IMR-90 (cell line): Measurements from ENCODE around the gene ADD3.

ENCODE experiments used
- CEBPB ChIP-seq: IDR thresholded peaks from 2 replicates; pipeline ENCODE4 v1.6.1; 2012; ENCODE audit warnings: low read depth, low read length, improper control_type of control experiment
- CHD1 ChIP-seq: IDR thresholded peaks from 2 replicates; pipeline ENCODE4 v1.6.1; 2012; ENCODE audit warnings: low read depth, low read length, improper control_type of control experiment
- MAFK ChIP-seq: IDR thresholded peaks from 2 replicates; pipeline ENCODE4 v1.6.1; 2012; ENCODE audit warnings: low read depth, low read length, improper control_type of control experiment
- MAZ ChIP-seq: IDR thresholded peaks from 2 replicates; pipeline ENCODE4 v1.6.1; 2012; ENCODE audit warnings: low read depth, mild to moderate bottlenecking, low read length, improper control_type of control experiment, moderate library complexity, borderline replicate concordance
- MXI1 ChIP-seq: IDR thresholded peaks from 2 replicates; pipeline ENCODE4 v1.6.1; 2012; ENCODE audit warnings: low read depth, mild to moderate bottlenecking, low read length, moderate library complexity, borderline replicate concordance
- NFE2L2 ChIP-seq: fragments of 150-350 bp; IDR thresholded peaks from 2 replicates; pipeline ENCODE4 v1.6.1; 2016; ENCODE audit warnings: low read depth, mild to moderate bottlenecking, low read length
- POLR2A ChIP-seq: IDR thresholded peaks from 2 replicates; pipeline ENCODE4 v1.6.1; 2012; ENCODE audit warnings: mild to moderate bottlenecking, low read depth, low read length
- RAD21 ChIP-seq: IDR thresholded peaks from 2 replicates; pipeline ENCODE4 v1.6.1; 2012; ENCODE audit warnings: low read length, improper control_type of control experiment
- RFX5 ChIP-seq: IDR thresholded peaks from 2 replicates; pipeline ENCODE4 v1.8.0; 2012; ENCODE audit warnings: low read depth, mild to moderate bottlenecking, low read length, moderate library complexity
- TF ChIP-seq, protein P1 (sequence below): conservative IDR thresholded peaks from 2 replicates; pipeline ENCODE4 v1.5.1; 2012; ENCODE audit warnings: mild to moderate bottlenecking, low read depth, low read length, improper control_type of control experiment
- TF ChIP-seq, protein P2 (sequence below): fragments of 150-350 bp; IDR thresholded peaks from 2 replicates; pipeline ENCODE4 v1.6.1; 2016; ENCODE audit warnings: low read depth, mild to moderate bottlenecking, low read length, moderate library complexity, borderline replicate concordance
- TF ChIP-seq, protein P3 (sequence below): fragments of 150-350 bp; IDR thresholded peaks from 2 replicates; pipeline ENCODE4 v1.6.1; 2017; ENCODE audit warnings: mild to moderate bottlenecking, antibody characterized with exemption, low read length, low read depth

DNA sequence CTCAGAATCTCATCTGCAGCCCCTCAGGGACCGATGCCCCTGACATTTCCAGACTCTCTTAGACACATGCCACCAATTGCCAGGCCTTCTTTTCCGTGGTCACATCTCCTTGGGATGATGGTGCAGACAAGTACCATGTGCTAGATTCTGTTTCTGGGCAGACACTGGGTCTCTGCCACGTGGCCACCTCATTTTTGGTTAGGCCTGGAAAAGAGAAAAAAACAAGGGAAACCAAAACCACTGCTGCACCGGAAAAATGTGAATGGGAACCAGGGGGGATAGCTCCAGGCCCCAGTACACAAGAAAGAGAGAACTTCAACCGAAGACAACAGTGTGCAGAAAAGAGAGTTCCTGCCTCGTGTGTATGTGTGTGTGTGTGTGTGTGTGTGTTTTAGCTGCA is 176.6 kb downstream of the ADD3 start:
- TF ChIP-seq CEBPB (no peak), MXI1 (no peak), POLR2A (no peak), MAFK (no peak), RAD21 (no peak), MAZ (no peak), NFE2L2 (no peak), RFX5 (no peak), CHD1 (no peak)
- TF ChIP-seq, protein P1, sequence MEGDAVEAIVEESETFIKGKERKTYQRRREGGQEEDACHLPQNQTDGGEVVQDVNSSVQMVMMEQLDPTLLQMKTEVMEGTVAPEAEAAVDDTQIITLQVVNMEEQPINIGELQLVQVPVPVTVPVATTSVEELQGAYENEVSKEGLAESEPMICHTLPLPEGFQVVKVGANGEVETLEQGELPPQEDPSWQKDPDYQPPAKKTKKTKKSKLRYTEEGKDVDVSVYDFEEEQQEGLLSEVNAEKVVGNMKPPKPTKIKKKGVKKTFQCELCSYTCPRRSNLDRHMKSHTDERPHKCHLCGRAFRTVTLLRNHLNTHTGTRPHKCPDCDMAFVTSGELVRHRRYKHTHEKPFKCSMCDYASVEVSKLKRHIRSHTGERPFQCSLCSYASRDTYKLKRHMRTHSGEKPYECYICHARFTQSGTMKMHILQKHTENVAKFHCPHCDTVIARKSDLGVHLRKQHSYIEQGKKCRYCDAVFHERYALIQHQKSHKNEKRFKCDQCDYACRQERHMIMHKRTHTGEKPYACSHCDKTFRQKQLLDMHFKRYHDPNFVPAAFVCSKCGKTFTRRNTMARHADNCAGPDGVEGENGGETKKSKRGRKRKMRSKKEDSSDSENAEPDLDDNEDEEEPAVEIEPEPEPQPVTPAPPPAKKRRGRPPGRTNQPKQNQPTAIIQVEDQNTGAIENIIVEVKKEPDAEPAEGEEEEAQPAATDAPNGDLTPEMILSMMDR, result no peak
- TF ChIP-seq, protein P2, sequence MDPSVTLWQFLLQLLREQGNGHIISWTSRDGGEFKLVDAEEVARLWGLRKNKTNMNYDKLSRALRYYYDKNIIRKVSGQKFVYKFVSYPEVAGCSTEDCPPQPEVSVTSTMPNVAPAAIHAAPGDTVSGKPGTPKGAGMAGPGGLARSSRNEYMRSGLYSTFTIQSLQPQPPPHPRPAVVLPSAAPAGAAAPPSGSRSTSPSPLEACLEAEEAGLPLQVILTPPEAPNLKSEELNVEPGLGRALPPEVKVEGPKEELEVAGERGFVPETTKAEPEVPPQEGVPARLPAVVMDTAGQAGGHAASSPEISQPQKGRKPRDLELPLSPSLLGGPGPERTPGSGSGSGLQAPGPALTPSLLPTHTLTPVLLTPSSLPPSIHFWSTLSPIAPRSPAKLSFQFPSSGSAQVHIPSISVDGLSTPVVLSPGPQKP, result no peak
- TF ChIP-seq, protein P3, sequence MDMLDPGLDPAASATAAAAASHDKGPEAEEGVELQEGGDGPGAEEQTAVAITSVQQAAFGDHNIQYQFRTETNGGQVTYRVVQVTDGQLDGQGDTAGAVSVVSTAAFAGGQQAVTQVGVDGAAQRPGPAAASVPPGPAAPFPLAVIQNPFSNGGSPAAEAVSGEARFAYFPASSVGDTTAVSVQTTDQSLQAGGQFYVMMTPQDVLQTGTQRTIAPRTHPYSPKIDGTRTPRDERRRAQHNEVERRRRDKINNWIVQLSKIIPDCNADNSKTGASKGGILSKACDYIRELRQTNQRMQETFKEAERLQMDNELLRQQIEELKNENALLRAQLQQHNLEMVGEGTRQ, result no peak
